Neuronal stem cell (in vitro differentiated cells): ENCODE measurements around the gene LRRC14B. TPM values are rescaled to one million over a fixed set of nuclear protein-coding genes. Genes with fewer than 3 reads are reported as not detected.

Experiments
- small RNA-seq: library from polyadenylated mRNA; stranded (forward); fragments of <200 nt; extraction: miRNeasy Mini kit (QIAGEN cat#:217004); gene quantifications from one replicate; pipeline ENCODE3, GENCODE V24; 2013; ENCODE audit not compliant: insufficient read depth

Gene LRRC14B

Small RNA genes within 50 kb of the gene (small RNA-seq; reads per million reads assigned to genes)
- gene RF00019 = not detected
